Measurements from ENCODE around the gene PICK1. TPM values are rescaled to one million over a fixed set of nuclear protein-coding genes. Genes with fewer than 3 reads are reported as not detected.
"Not testable (repeated sequence)": the region's sequence is repeated elsewhere in the genome, so short reads cannot be mapped to it uniquely, and the experiment has no call there.

Gene PICK1
- total and polyA plus RNA-seq, 11 donors: 18.8 to 41.5 (median 22.8) TPM

DNA sequence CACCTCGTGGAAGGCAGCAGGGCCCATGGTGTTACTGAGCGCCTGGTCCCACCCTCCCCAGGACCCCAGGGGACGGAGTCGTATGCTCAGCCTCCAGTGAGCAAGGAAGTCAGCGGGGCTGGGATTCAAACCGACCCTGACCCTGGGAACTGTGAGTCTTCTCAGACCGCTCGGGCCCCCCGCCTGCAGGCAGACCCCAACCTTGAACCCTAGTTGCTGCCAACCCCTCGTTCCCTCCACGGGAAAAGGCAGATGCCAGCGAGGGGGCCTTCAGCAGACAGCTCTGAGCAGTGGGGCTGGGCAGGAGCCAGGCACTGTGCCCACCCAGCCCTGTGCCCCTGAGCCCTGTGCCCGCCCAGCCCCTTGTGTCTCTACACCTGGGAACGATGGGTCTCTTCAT, 20.4 kb downstream of the PICK1 start:
- Histone ChIP-seq H3K36me3 (peaks cover 0 to 27% (median 19%) of the 10 kb centered on the region in 9 donors), H3K4me3 (no peak overlapping the region), H3K27ac (no peak overlapping the region), H3K4me1 (peaks cover 5 to 22% (median 14%) of the 10 kb centered on the region in 12 donors), H3K27me3 (peaks cover 0 to 23% (median 8%) of the 10 kb centered on the region in 9 donors), H3K9me3 (no peaks in the 10 kb centered on the region)
- intact Hi-C loops (cut with DNase I): loop anchor here in 1 of 10 donors (10.0 kb wide), 1 partner anchor 247 kb away; no protein-coding TSS in a partner anchor
- 75 to 84% (median 77%) methylated on average over 13 to 14 of the region's 14 CpGs for WGBS, 4 donors
- TF ChIP-seq, protein P1, sequence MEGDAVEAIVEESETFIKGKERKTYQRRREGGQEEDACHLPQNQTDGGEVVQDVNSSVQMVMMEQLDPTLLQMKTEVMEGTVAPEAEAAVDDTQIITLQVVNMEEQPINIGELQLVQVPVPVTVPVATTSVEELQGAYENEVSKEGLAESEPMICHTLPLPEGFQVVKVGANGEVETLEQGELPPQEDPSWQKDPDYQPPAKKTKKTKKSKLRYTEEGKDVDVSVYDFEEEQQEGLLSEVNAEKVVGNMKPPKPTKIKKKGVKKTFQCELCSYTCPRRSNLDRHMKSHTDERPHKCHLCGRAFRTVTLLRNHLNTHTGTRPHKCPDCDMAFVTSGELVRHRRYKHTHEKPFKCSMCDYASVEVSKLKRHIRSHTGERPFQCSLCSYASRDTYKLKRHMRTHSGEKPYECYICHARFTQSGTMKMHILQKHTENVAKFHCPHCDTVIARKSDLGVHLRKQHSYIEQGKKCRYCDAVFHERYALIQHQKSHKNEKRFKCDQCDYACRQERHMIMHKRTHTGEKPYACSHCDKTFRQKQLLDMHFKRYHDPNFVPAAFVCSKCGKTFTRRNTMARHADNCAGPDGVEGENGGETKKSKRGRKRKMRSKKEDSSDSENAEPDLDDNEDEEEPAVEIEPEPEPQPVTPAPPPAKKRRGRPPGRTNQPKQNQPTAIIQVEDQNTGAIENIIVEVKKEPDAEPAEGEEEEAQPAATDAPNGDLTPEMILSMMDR (IDR thresholded peaks at IDR 0.05): no peak
- no peak for TF ChIP-seq POLR2A (IDR thresholded peaks at IDR 0.05)
- ATAC-seq (no peak), DNase-seq (peak in 1 of 5 donors; percentile 55)

DNA sequence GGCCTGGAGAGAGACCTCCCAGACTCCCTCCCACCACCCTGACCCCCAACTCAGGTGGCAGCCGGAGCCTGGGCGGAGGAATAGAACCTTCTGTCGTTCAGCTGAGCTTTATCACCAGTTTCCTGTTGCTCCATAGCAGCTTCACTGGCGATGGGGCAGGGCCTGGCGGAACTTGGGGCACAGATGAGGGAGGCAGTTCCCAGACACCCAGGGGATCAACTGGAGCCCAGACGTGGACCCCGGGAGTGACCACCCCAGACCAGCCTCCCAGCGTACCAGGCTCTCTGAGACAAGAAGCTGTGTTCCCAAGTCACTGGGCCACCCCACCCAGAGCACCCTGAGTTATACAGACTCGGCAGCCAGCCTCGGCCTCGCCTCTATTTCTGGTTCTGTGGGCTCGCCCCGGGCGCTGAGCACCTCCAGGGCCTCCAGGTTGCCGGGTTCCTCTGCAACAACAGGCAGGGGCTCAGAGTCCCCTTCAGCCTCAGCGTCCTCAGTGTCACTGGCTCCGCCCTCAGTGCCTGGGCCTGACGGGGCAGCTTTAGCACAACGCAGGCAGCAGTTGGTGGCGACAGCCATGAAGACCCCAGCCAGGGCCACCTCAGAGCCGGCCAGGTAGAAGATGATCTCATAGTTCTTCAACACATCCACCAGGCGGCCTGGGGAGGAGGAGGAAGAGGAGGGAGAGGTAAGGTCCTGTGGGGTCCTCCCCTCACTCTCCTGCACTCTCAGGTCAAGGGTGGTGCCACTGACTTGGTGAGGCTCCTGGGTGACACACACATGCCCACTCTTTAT, 21.0 kb downstream of the PICK1 start:
- no peak overlapping the region for H3K4me3 ChIP-seq
- H3K36me3 ChIP-seq: peaks cover 0 to 21% (median 13%) of the 10 kb centered on the region in 9 donors
- intact Hi-C loops (cut with DNase I): loop anchor here in 1 of 10 donors (10.0 kb wide), 1 partner anchor 247 kb away; no protein-coding TSS in a partner anchor
- peaks cover 5 to 23% (median 15%) of the 10 kb centered on the region in 12 donors for H3K4me1 ChIP-seq
- peaks cover 0 to 29% (median 9%) of the 10 kb centered on the region in 9 donors for H3K27me3 ChIP-seq
- peak in 2 of 5 donors; percentile 20 to 50 for DNase-seq
- no peak for ATAC-seq
- H3K9me3 ChIP-seq: no peaks in the 10 kb centered on the region
- H3K27ac ChIP-seq: no peak overlapping the region
- TF ChIP-seq POLR2A (IDR thresholded peaks at IDR 0.05): no peak
- TF ChIP-seq, protein P1 (IDR thresholded peaks at IDR 0.05): no peak
- 71 to 80% (median 79%) methylated on average over 14 to 22 of the region's 22 CpGs for WGBS, 4 donors

DNA sequence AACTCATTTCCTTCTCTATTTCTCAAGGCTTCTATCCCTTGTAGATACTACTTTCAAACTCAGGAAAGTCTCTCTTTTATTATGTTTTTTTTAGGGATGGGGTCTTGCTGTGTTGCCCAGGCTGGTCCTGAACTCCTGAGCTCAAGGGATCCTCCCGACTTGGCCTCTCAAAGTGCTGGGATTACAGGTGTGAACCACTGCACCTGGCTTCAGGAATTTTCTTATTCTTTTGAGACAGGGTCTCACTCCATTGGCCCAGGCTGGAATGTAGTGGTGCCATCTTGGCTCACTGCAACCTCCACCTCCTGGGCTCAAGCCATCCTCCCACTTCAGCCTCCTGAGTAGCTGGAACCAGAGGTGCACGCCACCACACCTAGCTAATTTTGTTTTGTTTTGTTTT, 22.0 kb downstream of the PICK1 start:
- peaks cover 5 to 23% (median 15%) of the 10 kb centered on the region in 12 donors for H3K4me1 ChIP-seq
- peak in 1 of 5 donors; percentile 14 for DNase-seq
- H3K27ac ChIP-seq, H3K4me3 ChIP-seq, ATAC-seq, H3K9me3 ChIP-seq: not testable (repeated sequence)
- 93 to 97% (median 96%) methylated on average over 2 of the region's 2 CpGs for WGBS, 4 donors
- H3K36me3 ChIP-seq: peaks cover 0 to 12% (median 7%) of the 10 kb centered on the region in 9 donors
- intact Hi-C loops (cut with DNase I): loop anchor here in 1 of 10 donors (10.0 kb wide), 1 partner anchor 246 kb away; no protein-coding TSS in a partner anchor
- peaks cover 0 to 35% (median 9%) of the 10 kb centered on the region in 9 donors for H3K27me3 ChIP-seq

DNA sequence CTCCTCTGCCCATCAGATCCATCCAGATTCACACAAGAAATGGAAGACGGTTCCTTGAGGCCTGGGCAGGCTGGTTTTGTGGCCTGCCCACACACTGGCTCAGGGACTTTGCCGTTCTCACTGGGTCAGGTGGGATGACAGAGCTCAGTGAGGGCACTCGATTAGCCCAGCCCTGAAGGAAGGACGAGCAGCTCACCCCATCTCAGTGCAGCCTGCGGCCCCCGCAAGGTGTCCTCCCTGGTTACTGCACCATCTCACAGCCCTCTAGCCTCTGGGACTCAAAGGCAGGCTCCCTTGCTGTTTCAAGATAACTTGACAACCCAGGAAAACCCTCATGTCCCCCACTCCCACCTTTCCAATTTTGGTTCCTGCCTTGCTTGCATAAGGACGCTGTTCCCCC, 22.6 kb downstream of the PICK1 start:
- ATAC-seq: no peak
- no peak for TF ChIP-seq POLR2A (IDR thresholded peaks at IDR 0.05)
- TF ChIP-seq, protein P1 (IDR thresholded peaks at IDR 0.05): no peak
- Histone ChIP-seq H3K36me3 (peaks cover 0 to 7% (median 4%) of the 10 kb centered on the region in 9 donors), H3K4me3 (no peak overlapping the region), H3K27me3 (peaks cover 0 to 35% (median 9%) of the 10 kb centered on the region in 9 donors), H3K4me1 (peaks cover 5 to 23% (median 15%) of the 10 kb centered on the region in 12 donors), H3K27ac (no peak overlapping the region), H3K9me3 (no peaks in the 10 kb centered on the region)
- intact Hi-C loops (cut with DNase I): loop anchor here in 1 of 10 donors (10.0 kb wide), 1 partner anchor 245 kb away; no protein-coding TSS in a partner anchor
- WGBS, 4 donors: 88 to 100% (median 93%) methylated on average over 4 to 7 of the region's 7 CpGs
- peak in 2 of 5 donors; percentile 12 to 16 for DNase-seq
